ENCODE results near the gene EDDM13. TPM values are rescaled to one million over a fixed set of nuclear protein-coding genes. Genes with fewer than 3 reads are reported as not detected.
"Not testable (repeated sequence)": the region's sequence is repeated elsewhere in the genome, so short reads cannot be mapped to it uniquely, and the experiment has no call there.

Gene EDDM13
- total RNA-seq, 1 donor, result not detected

- Histone ChIP-seq H3K9me3 (ENCODE audit: low read depth, low read length) (no peaks in the 10 kb centered on the region), H3K4me1 (ENCODE audit: insufficient read depth, low read length) (peaks cover 17% of the 10 kb centered on the region), H3K27me3 (ENCODE audit: insufficient read depth, low read length) (no peaks in the 10 kb centered on the region), H3K4me3 (ENCODE audit: low read length) (no peak overlapping the region)
Observed at GRCh38 chr19:56271151-56271550, 1.4 kb upstream of the EDDM13 start.

- H3K9me3 ChIP-seq (ENCODE audit: low read depth, low read length), result no peaks in the 10 kb centered on the region
- no peak overlapping the region for H3K4me3 ChIP-seq (ENCODE audit: low read length)
- peaks cover 17% of the 10 kb centered on the region for H3K4me1 ChIP-seq (ENCODE audit: insufficient read depth, low read length)
- H3K27me3 ChIP-seq (ENCODE audit: insufficient read depth, low read length), result no peaks in the 10 kb centered on the region
Observed at GRCh38 chr19:56273563-56274117, 1.1 kb downstream of the EDDM13 start.

GRCh38 chr19:56282809-56283208 lies 10.3 kb downstream of the EDDM13 start:
- H3K9me3 ChIP-seq (ENCODE audit: low read depth, low read length), result no peaks in the 10 kb centered on the region
- H3K4me1 ChIP-seq (ENCODE audit: insufficient read depth, low read length), result no peaks in the 10 kb centered on the region
- H3K4me3 ChIP-seq (ENCODE audit: low read length), result no peak overlapping the region
- no peaks in the 10 kb centered on the region for H3K27me3 ChIP-seq (ENCODE audit: insufficient read depth, low read length)

GRCh38 chr19:56284746-56285145 lies 12.2 kb downstream of the EDDM13 start:
- no peaks in the 10 kb centered on the region for H3K9me3 ChIP-seq (ENCODE audit: low read depth, low read length)
- H3K27me3 ChIP-seq (ENCODE audit: insufficient read depth, low read length), result no peaks in the 10 kb centered on the region
- H3K4me3 ChIP-seq (ENCODE audit: low read length), result no peak overlapping the region
- H3K4me1 ChIP-seq (ENCODE audit: insufficient read depth, low read length), result no peaks in the 10 kb centered on the region

GRCh38 chr19:56290104-56290503 lies 17.6 kb downstream of the EDDM13 start:
- H3K9me3 ChIP-seq (ENCODE audit: low read depth, low read length), result no peaks in the 10 kb centered on the region
- no peaks in the 10 kb centered on the region for H3K27me3 ChIP-seq (ENCODE audit: insufficient read depth, low read length)
- H3K4me1 ChIP-seq (ENCODE audit: insufficient read depth, low read length), result no peaks in the 10 kb centered on the region
- H3K4me3 ChIP-seq (ENCODE audit: low read length), result no peak overlapping the region

GRCh38 chr19:56291867-56292266 lies 19.3 kb downstream of the EDDM13 start:
- no peaks in the 10 kb centered on the region for H3K27me3 ChIP-seq (ENCODE audit: insufficient read depth, low read length)
- H3K4me1 ChIP-seq (ENCODE audit: insufficient read depth, low read length), result no peaks in the 10 kb centered on the region
- H3K9me3 ChIP-seq (ENCODE audit: low read depth, low read length), result no peaks in the 10 kb centered on the region
- no peak overlapping the region for H3K4me3 ChIP-seq (ENCODE audit: low read length)

GRCh38 chr19:56294549-56294948 lies 22.0 kb downstream of the EDDM13 start:
- no peak overlapping the region for H3K4me3 ChIP-seq (ENCODE audit: low read length)
- no peaks in the 10 kb centered on the region for H3K4me1 ChIP-seq (ENCODE audit: insufficient read depth, low read length)
- H3K9me3 ChIP-seq (ENCODE audit: low read depth, low read length), result no peaks in the 10 kb centered on the region
- H3K27me3 ChIP-seq (ENCODE audit: insufficient read depth, low read length), result no peaks in the 10 kb centered on the region

- Histone ChIP-seq H3K4me1 (ENCODE audit: insufficient read depth, low read length) (no peaks in the 10 kb centered on the region), H3K9me3 (ENCODE audit: low read depth, low read length) (no peaks in the 10 kb centered on the region), H3K27me3 (ENCODE audit: insufficient read depth, low read length) (no peaks in the 10 kb centered on the region), H3K4me3 (ENCODE audit: low read length) (no peak overlapping the region)
Observed at GRCh38 chr19:56295531-56296455, 23.2 kb downstream of the EDDM13 start.

- no peaks in the 10 kb centered on the region for H3K27me3 ChIP-seq (ENCODE audit: insufficient read depth, low read length)
- H3K9me3 ChIP-seq (ENCODE audit: low read depth, low read length), result no peaks in the 10 kb centered on the region
- H3K4me1 ChIP-seq (ENCODE audit: insufficient read depth, low read length), result peaks cover 5% of the 10 kb centered on the region
- no peak overlapping the region for H3K4me3 ChIP-seq (ENCODE audit: low read length)
Observed at GRCh38 chr19:56297010-56297409, 24.5 kb downstream of the EDDM13 start.

- no peaks in the 10 kb centered on the region for H3K9me3 ChIP-seq (ENCODE audit: low read depth, low read length)
- no peak overlapping the region for H3K4me3 ChIP-seq (ENCODE audit: low read length)
- H3K4me1 ChIP-seq (ENCODE audit: insufficient read depth, low read length), result peaks cover 6% of the 10 kb centered on the region
- H3K27me3 ChIP-seq (ENCODE audit: insufficient read depth, low read length), result no peaks in the 10 kb centered on the region
Observed at GRCh38 chr19:56299688-56300087, 27.1 kb downstream of the EDDM13 start.

- no peak overlapping the region for H3K4me3 ChIP-seq (ENCODE audit: low read length)
- H3K27me3 ChIP-seq (ENCODE audit: insufficient read depth, low read length), result no peaks in the 10 kb centered on the region
Observed at GRCh38 chr19:56301155-56301554, 28.6 kb downstream of the EDDM13 start.

GRCh38 chr19:56301886-56302620 lies 29.5 kb downstream of the EDDM13 start:
- no peaks in the 10 kb centered on the region for H3K27me3 ChIP-seq (ENCODE audit: insufficient read depth, low read length)
- H3K4me3 ChIP-seq (ENCODE audit: low read length), result no peak overlapping the region
- no peaks in the 10 kb centered on the region for H3K9me3 ChIP-seq (ENCODE audit: low read depth, low read length)
- H3K4me1 ChIP-seq (ENCODE audit: insufficient read depth, low read length), result peaks cover 6% of the 10 kb centered on the region

More at GRCh38 chr19:56301155-56301554, 28.6 kb downstream of the EDDM13 start:
- Histone ChIP-seq H3K9me3 (ENCODE audit: low read depth, low read length) (no peaks in the 10 kb centered on the region), H3K4me1 (ENCODE audit: insufficient read depth, low read length) (peaks cover 6% of the 10 kb centered on the region)

- Histone ChIP-seq H3K4me1 (ENCODE audit: insufficient read depth, low read length) (peaks cover 6% of the 10 kb centered on the region), H3K9me3 (ENCODE audit: low read depth, low read length) (no peaks in the 10 kb centered on the region), H3K4me3 (ENCODE audit: low read length) (no peak overlapping the region), H3K27me3 (ENCODE audit: insufficient read depth, low read length) (no peaks in the 10 kb centered on the region)
Observed at GRCh38 chr19:56304243-56304642, 31.7 kb downstream of the EDDM13 start.

- Histone ChIP-seq H3K27me3 (ENCODE audit: insufficient read depth, low read length) (no peaks in the 10 kb centered on the region), H3K4me1 (ENCODE audit: insufficient read depth, low read length) (peaks cover 6% of the 10 kb centered on the region), H3K9me3 (ENCODE audit: low read depth, low read length) (no peaks in the 10 kb centered on the region), H3K4me3 (ENCODE audit: low read length) (no peak overlapping the region)
Observed at GRCh38 chr19:56306016-56306415, 33.5 kb downstream of the EDDM13 start.

- not testable (repeated sequence) for H3K9me3 ChIP-seq (ENCODE audit: low read depth, low read length)
Observed at GRCh38 chr19:56307062-56307461, 34.5 kb downstream of the EDDM13 start.

More at GRCh38 chr19:56307062-56307461, 34.5 kb downstream of the EDDM13 start:
- not testable (repeated sequence) for H3K27me3 ChIP-seq (ENCODE audit: insufficient read depth, low read length); H3K4me3 ChIP-seq (ENCODE audit: low read length); H3K4me1 ChIP-seq (ENCODE audit: insufficient read depth, low read length)
